PFSK-1 (cell line): ENCODE data around the gene TMEM52.

ENCODE experiments used
- POLR2AphosphoS5 ChIP-seq: IDR thresholded peaks from 2 replicates; pipeline ENCODE4 v1.6.1; 2012; ENCODE audit warnings: low read depth, mild to moderate bottlenecking, control low read depth, low read length, moderate library complexity
- SIN3A ChIP-seq: IDR thresholded peaks from 2 replicates; pipeline ENCODE4 v1.6.1; 2012; ENCODE audit warnings: mild to moderate bottlenecking, low read length, moderate library complexity, borderline replicate concordance; ENCODE audit not compliant: insufficient read depth
- TAF1 ChIP-seq: IDR thresholded peaks from 2 replicates; pipeline ENCODE4 v1.6.1; 2012; ENCODE audit warnings: low read length, control low read depth, borderline replicate concordance; ENCODE audit not compliant: insufficient read depth

DNA sequence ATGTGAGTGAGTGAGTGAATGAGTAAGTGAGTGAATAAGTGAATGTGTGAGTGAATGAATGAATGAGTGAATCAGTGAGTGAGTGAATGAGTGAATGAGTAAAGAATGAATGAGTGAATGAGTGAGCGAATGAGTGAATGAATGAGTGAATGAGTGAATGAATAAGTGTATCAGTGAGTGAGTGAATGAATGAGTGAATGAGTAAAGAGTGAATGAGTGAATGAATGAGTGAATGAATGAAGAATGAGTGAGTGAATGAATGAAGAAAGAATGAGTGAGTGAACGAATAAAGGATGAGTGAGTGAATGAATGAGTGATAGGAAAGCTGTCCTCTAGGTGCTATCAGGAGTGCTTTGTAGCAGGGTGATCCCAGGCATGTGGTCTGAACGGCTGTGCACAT, 48.8 kb upstream of the TMEM52 start:
- TF ChIP-seq POLR2AphosphoS5 (no peak), SIN3A (no peak), TAF1 (no peak)
